ENCODE measurements around the gene ARMC7. TPM values are rescaled to one million over a fixed set of nuclear protein-coding genes. Genes with fewer than 3 reads are reported as not detected.

The ARMC7 gene
- total and polyA plus RNA-seq, 2 of the 13 experiments (the other 11 are each of a cell fraction or from before 2014, with no cell fraction given), result 3.9 to 4.2 TPM

DNA sequence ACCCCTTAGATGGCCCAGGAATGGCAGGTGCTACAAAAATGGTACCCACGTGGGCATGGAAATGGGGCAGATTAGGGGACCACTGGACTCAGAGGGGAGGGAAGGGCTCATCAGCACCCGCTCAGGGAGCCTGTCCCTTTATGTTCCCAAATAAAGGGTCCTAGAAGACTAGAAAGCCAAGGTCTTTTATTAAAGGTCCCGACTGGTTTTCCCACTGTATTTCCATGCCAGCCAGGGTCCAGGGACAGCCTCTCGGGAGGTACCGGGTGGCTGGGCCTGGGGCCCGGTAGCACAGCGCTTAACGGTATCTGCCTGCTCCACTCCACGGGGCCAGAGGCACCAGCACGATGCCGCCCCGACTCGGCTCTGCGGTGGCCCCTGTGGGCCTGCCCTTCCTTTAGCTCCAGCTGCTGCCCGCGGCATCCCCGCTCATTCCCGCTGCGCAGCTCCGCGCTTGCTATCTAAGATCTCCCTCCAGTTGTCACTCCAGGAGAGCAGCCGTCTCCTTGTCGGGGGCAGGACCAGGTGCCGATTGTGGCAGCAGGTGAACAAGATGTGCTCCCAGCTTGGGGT lies 20.4 kb downstream of the ARMC7 start:
- Histone ChIP-seq H4K20me1 (ENCODE audit: insufficient read depth, low read length) (peaks cover 4% of the 10 kb centered on the region; the same call in 1 of the 2 replicates), H3K4me2 (ENCODE audit: low read depth, low read length) (peak overlapping the region; percentile 59), H3K27me3 (ENCODE audit: control insufficient read depth in 1 of 2, insufficient read depth in 2 of 2, low read length in 2 of 2) (no peaks in the 10 kb centered on the region), H2AFZ (ENCODE audit: low read length) (no peak overlapping the region), H3K79me2 (ENCODE audit: insufficient read depth, low read length) (peaks cover 8% of the 10 kb centered on the region), H3K36me3 (replicated peaks in 1 of 2; ENCODE audit: control insufficient read depth in 1 of 2, insufficient read depth in 2 of 2, low read length in 2 of 2) (peaks cover 6 to 22% of the 10 kb centered on the region in 2 experiments; a peak in 4 of 5 replicates), H3K9me3 (ENCODE audit: low read length) (no peaks in the 10 kb centered on the region), H3K4me1 (ENCODE audit: insufficient read depth, low read length) (peaks cover 26% of the 10 kb centered on the region), H3K9ac (ENCODE audit: insufficient read depth, low read depth, low read length) (peak overlapping the region; percentile 85), H3K27ac (ENCODE audit: extremely low read length, insufficient read depth, low read length) (no peak overlapping the region), H3K4me3 (replicated peaks in 1 of 3; ENCODE audit: insufficient read depth in 1 of 3, low read depth in 2 of 3, low read length in 3 of 3) (peak overlapping the region; percentile 77 to 96 (median 83))
- CTCF ChIA-PET (ENCODE audit: low intra/inter-chr PET ratio, low total read pairs), result interaction anchor here (1.0 to 2.8 kb wide), 3 partner anchors 16 to 70 kb away, joined by 6 to 26 read pairs (median 7); no protein-coding TSS in a partner anchor
- ATAC-seq (no peak), DNase-seq (ENCODE audit: low spot score) (no peak), FAIRE-seq (no peak)
- no TSS peak for BruUV-seq (replicated peaks)
- in situ Hi-C loops (cut with HindIII; ENCODE audit: extremely low pct_ligation_motif_present, low pct_unique_long_range_greater_than_20kb) (no loop called here), intact Hi-C loops (cut with micrococcal nuclease; ENCODE audit: unreplicated experiment) (loop anchor here (5.0 kb wide), 1 partner anchor 72 kb away; no protein-coding TSS in a partner anchor)
- WGBS (ENCODE audit: low lambda C conversion rate), result 90% methylated on average over 20 of the region's 24 CpGs
- POLR2A ChIA-PET, result interaction anchor here (0.5 to 3.0 kb wide), 14 partner anchors 11 to 169 kb away, joined by 3 to 19 read pairs (median 5); partner anchors contain the start of gene ARMC7
- TF ChIP-seq, protein P1, sequence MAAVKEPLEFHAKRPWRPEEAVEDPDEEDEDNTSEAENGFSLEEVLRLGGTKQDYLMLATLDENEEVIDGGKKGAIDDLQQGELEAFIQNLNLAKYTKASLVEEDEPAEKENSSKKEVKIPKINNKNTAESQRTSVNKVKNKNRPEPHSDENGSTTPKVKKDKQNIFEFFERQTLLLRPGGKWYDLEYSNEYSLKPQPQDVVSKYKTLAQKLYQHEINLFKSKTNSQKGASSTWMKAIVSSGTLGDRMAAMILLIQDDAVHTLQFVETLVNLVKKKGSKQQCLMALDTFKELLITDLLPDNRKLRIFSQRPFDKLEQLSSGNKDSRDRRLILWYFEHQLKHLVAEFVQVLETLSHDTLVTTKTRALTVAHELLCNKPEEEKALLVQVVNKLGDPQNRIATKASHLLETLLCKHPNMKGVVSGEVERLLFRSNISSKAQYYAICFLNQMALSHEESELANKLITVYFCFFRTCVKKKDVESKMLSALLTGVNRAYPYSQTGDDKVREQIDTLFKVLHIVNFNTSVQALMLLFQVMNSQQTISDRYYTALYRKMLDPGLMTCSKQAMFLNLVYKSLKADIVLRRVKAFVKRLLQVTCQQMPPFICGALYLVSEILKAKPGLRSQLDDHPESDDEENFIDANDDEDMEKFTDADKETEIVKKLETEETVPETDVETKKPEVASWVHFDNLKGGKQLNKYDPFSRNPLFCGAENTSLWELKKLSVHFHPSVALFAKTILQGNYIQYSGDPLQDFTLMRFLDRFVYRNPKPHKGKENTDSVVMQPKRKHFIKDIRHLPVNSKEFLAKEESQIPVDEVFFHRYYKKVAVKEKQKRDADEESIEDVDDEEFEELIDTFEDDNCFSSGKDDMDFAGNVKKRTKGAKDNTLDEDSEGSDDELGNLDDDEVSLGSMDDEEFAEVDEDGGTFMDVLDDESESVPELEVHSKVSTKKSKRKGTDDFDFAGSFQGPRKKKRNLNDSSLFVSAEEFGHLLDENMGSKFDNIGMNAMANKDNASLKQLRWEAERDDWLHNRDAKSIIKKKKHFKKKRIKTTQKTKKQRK (IDR thresholded peaks at IDR 0.05; ENCODE audit: low read length), result no peak
- TF ChIP-seq, protein P2, sequence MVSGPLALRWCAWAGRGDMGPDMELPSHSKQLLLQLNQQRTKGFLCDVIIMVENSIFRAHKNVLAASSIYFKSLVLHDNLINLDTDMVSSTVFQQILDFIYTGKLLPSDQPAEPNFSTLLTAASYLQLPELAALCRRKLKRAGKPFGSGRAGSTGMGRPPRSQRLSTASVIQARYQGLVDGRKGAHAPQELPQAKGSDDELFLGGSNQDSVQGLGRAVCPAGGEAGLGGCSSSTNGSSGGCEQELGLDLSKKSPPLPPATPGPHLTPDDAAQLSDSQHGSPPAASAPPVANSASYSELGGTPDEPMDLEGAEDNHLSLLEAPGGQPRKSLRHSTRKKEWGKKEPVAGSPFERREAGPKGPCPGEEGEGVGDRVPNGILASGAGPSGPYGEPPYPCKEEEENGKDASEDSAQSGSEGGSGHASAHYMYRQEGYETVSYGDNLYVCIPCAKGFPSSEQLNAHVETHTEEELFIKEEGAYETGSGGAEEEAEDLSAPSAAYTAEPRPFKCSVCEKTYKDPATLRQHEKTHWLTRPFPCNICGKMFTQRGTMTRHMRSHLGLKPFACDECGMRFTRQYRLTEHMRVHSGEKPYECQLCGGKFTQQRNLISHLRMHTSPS (CRISPR knock-in tag; IDR thresholded peaks at IDR 0.05; ENCODE audit: low read depth), result no peak
- TF ChIP-seq ZBTB7B (CRISPR knock-in tag; IDR thresholded peaks at IDR 0.05) (no peak), ZNF333 (CRISPR knock-in tag; IDR thresholded peaks at IDR 0.05; ENCODE audit: borderline replicate concordance) (no peak), TBL1XR1 (IDR thresholded peaks at IDR 0.05; ENCODE audit: borderline replicate concordance, low read length, partially characterized antibody) (no peak), ZNF615 (CRISPR knock-in tag; IDR thresholded peaks at IDR 0.05; ENCODE audit: borderline replicate concordance) (0 out of 2 replicates have a peak, but pooled peaks have one; percentile 21), ZNF530 (CRISPR knock-in tag; IDR thresholded peaks at IDR 0.05; ENCODE audit: low read depth) (no peak), KDM3A (CRISPR knock-in tag; IDR thresholded peaks at IDR 0.05; ENCODE audit: low read depth) (no peak), TAF15 (IDR thresholded peaks at IDR 0.05; ENCODE audit: low read depth, low read length, poor library complexity, severe bottlenecking) (no peak), ISX (CRISPR knock-in tag; conservative IDR thresholded peaks at IDR 0.05) (no peak), SOX6 (IDR thresholded peaks at IDR 0.05) (no peak), SOX6 (CRISPR knock-in tag; IDR thresholded peaks at IDR 0.05) (no peak), ZNF605 (CRISPR knock-in tag; IDR thresholded peaks at IDR 0.05) (no peak)
- TF ChIP-seq, protein P3, sequence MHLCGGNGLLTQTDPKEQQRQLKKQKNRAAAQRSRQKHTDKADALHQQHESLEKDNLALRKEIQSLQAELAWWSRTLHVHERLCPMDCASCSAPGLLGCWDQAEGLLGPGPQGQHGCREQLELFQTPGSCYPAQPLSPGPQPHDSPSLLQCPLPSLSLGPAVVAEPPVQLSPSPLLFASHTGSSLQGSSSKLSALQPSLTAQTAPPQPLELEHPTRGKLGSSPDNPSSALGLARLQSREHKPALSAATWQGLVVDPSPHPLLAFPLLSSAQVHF (CRISPR knock-in tag; IDR thresholded peaks at IDR 0.05), result 0 out of 2 replicates have a peak, but pooled peaks have one; percentile 36
- TF ChIP-seq, protein P4, sequence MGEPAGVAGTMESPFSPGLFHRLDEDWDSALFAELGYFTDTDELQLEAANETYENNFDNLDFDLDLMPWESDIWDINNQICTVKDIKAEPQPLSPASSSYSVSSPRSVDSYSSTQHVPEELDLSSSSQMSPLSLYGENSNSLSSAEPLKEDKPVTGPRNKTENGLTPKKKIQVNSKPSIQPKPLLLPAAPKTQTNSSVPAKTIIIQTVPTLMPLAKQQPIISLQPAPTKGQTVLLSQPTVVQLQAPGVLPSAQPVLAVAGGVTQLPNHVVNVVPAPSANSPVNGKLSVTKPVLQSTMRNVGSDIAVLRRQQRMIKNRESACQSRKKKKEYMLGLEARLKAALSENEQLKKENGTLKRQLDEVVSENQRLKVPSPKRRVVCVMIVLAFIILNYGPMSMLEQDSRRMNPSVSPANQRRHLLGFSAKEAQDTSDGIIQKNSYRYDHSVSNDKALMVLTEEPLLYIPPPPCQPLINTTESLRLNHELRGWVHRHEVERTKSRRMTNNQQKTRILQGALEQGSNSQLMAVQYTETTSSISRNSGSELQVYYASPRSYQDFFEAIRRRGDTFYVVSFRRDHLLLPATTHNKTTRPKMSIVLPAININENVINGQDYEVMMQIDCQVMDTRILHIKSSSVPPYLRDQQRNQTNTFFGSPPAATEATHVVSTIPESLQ (CRISPR knock-in tag; conservative IDR thresholded peaks at IDR 0.05), result no peak
